Measurements from ENCODE around the gene MALT1.

The MALT1 gene

GRCh38 chr18:58787536-58788149 is 116.4 kb downstream of the MALT1 start:
- Histone ChIP-seq H3K9me3 (no peaks in the 10 kb centered on the region), H3K4me3 (no peak overlapping the region), H3K4me1 (peaks cover 25% of the 10 kb centered on the region), H3K36me3 (replicated peaks) (no peaks in the 10 kb centered on the region), H3K27me3 (ENCODE audit: low read depth) (no peaks in the 10 kb centered on the region)
- in situ Hi-C loops (cut with MboI; ENCODE audit: low sequenced_read_pairs) = loop anchor here (5.0 kb wide), 1 partner anchor 280 kb away; no protein-coding TSS in a partner anchor
- no peak for DNase-seq (ENCODE audit: low spot score in 2 of 2)

- Histone ChIP-seq H3K9me3 (no peaks in the 10 kb centered on the region), H3K4me1 (peaks cover 25% of the 10 kb centered on the region), H3K4me3 (no peak overlapping the region), H3K27me3 (ENCODE audit: low read depth) (no peaks in the 10 kb centered on the region), H3K36me3 (replicated peaks) (no peaks in the 10 kb centered on the region)
- in situ Hi-C loops (cut with MboI; ENCODE audit: low sequenced_read_pairs) = loop anchor here (5.0 kb wide), 1 partner anchor 279 kb away; no protein-coding TSS in a partner anchor
- DNase-seq (ENCODE audit: low spot score in 2 of 2) = no peak
Observed at GRCh38 chr18:58788470-58788869, 117.2 kb downstream of the MALT1 start.

- Histone ChIP-seq H3K9me3 (no peaks in the 10 kb centered on the region), H3K27me3 (ENCODE audit: low read depth) (no peaks in the 10 kb centered on the region), H3K4me1 (peaks cover 28% of the 10 kb centered on the region), H3K4me3 (no peak overlapping the region), H3K36me3 (replicated peaks) (no peaks in the 10 kb centered on the region)
- in situ Hi-C loops (cut with MboI; ENCODE audit: low sequenced_read_pairs) = loop anchor here (5.0 kb wide), 1 partner anchor 278 kb away; no protein-coding TSS in a partner anchor
- DNase-seq (ENCODE audit: low spot score in 2 of 2) = peak; percentile 38 to 52
Observed at GRCh38 chr18:58788971-58789875, 118.0 kb downstream of the MALT1 start.

GRCh38 chr18:58789876-58790240 is 118.6 kb downstream of the MALT1 start:
- H3K4me1 ChIP-seq = peaks cover 28% of the 10 kb centered on the region
- no peaks in the 10 kb centered on the region for H3K27me3 ChIP-seq (ENCODE audit: low read depth)
- DNase-seq (ENCODE audit: low spot score in 2 of 2) = no peak
- in situ Hi-C loops (cut with MboI; ENCODE audit: low sequenced_read_pairs) = loop anchor here (5.0 kb wide), 1 partner anchor 277 kb away; no protein-coding TSS in a partner anchor
- H3K4me3 ChIP-seq = no peak overlapping the region
- H3K9me3 ChIP-seq = no peaks in the 10 kb centered on the region
- H3K36me3 ChIP-seq (replicated peaks) = no peaks in the 10 kb centered on the region

- peaks cover 21% of the 10 kb centered on the region for H3K4me1 ChIP-seq
- in situ Hi-C loops (cut with MboI; ENCODE audit: low sequenced_read_pairs) = no loop called here
- H3K4me3 ChIP-seq = no peak overlapping the region
- H3K9me3 ChIP-seq = no peaks in the 10 kb centered on the region
- no peak for DNase-seq (ENCODE audit: low spot score in 2 of 2)
- H3K36me3 ChIP-seq (replicated peaks) = no peaks in the 10 kb centered on the region
- no peaks in the 10 kb centered on the region for H3K27me3 ChIP-seq (ENCODE audit: low read depth)
Observed at GRCh38 chr18:58792086-58792485, 120.8 kb downstream of the MALT1 start.

- H3K4me3 ChIP-seq = no peak overlapping the region
- no peaks in the 10 kb centered on the region for H3K9me3 ChIP-seq
- no peaks in the 10 kb centered on the region for H3K36me3 ChIP-seq (replicated peaks)
- in situ Hi-C loops (cut with MboI; ENCODE audit: low sequenced_read_pairs) = no loop called here
- peaks cover 21% of the 10 kb centered on the region for H3K4me1 ChIP-seq
- no peaks in the 10 kb centered on the region for H3K27me3 ChIP-seq (ENCODE audit: low read depth)
- DNase-seq (ENCODE audit: low spot score in 2 of 2) = no peak
Observed at GRCh38 chr18:58793361-58793760, 122.1 kb downstream of the MALT1 start.

- no peak for DNase-seq (ENCODE audit: low spot score in 2 of 2)
- no peak overlapping the region for H3K4me3 ChIP-seq
- in situ Hi-C loops (cut with MboI; ENCODE audit: low sequenced_read_pairs) = no loop called here
Observed at GRCh38 chr18:58796220-58796619, 125.0 kb downstream of the MALT1 start.

GRCh38 chr18:58800582-58800981 is 129.3 kb downstream of the MALT1 start:
- in situ Hi-C loops (cut with MboI; ENCODE audit: low sequenced_read_pairs) = no loop called here
- peaks cover 9% of the 10 kb centered on the region for H3K4me1 ChIP-seq
- no peak overlapping the region for H3K4me3 ChIP-seq
- no peaks in the 10 kb centered on the region for H3K9me3 ChIP-seq
- no peaks in the 10 kb centered on the region for H3K36me3 ChIP-seq (replicated peaks)
- no peaks in the 10 kb centered on the region for H3K27me3 ChIP-seq (ENCODE audit: low read depth)
- no peak for DNase-seq (ENCODE audit: low spot score in 2 of 2)

More at GRCh38 chr18:58796220-58796619, 125.0 kb downstream of the MALT1 start:
- Histone ChIP-seq H3K4me1 (peaks cover 9% of the 10 kb centered on the region), H3K36me3 (replicated peaks) (no peaks in the 10 kb centered on the region), H3K27me3 (ENCODE audit: low read depth) (no peaks in the 10 kb centered on the region), H3K9me3 (no peaks in the 10 kb centered on the region)

- DNase-seq (ENCODE audit: low spot score in 2 of 2) = no peak
- peaks cover 18% of the 10 kb centered on the region for H3K4me1 ChIP-seq
- in situ Hi-C loops (cut with MboI; ENCODE audit: low sequenced_read_pairs) = no loop called here
- H3K4me3 ChIP-seq = no peak overlapping the region
- H3K27me3 ChIP-seq (ENCODE audit: low read depth) = no peaks in the 10 kb centered on the region
- no peaks in the 10 kb centered on the region for H3K9me3 ChIP-seq
- no peaks in the 10 kb centered on the region for H3K36me3 ChIP-seq (replicated peaks)
Observed at GRCh38 chr18:58802959-58803358, 131.7 kb downstream of the MALT1 start.

GRCh38 chr18:58803978-58804377 is 132.7 kb downstream of the MALT1 start:
- in situ Hi-C loops (cut with MboI; ENCODE audit: low sequenced_read_pairs) = no loop called here
- DNase-seq (ENCODE audit: low spot score in 2 of 2) = no peak

More at GRCh38 chr18:58803978-58804377, 132.7 kb downstream of the MALT1 start:
- no peaks in the 10 kb centered on the region for H3K27me3 ChIP-seq (ENCODE audit: low read depth)
- no peaks in the 10 kb centered on the region for H3K9me3 ChIP-seq
- H3K36me3 ChIP-seq (replicated peaks) = no peaks in the 10 kb centered on the region
- no peak overlapping the region for H3K4me3 ChIP-seq
- peaks cover 18% of the 10 kb centered on the region for H3K4me1 ChIP-seq
